GM12878 (cell line): ENCODE results near the gene PRM2. TPM values are rescaled to one million over a fixed set of nuclear protein-coding genes. Genes with fewer than 3 reads are reported as not detected.
A peak's percentile ranks its signal among the peaks of the same experiment; 100 is the strongest.

Experiments used
- CBX3 ChIP-seq: fragments of 200-600 bp; sonication (generic); IDR thresholded peaks from 2 replicates; pipeline ENCODE4 v1.6.1; 2016; ENCODE audit warnings: low read depth, borderline replicate concordance
- CHD2 ChIP-seq: IDR thresholded peaks from 2 replicates; pipeline ENCODE4 v1.6.1; 2011; ENCODE audit warnings: low read depth, low read length, improper control_type of control experiment, borderline replicate concordance
- JUNB ChIP-seq: IDR thresholded peaks from 2 replicates; pipeline ENCODE4 v1.6.1; 2016; ENCODE audit warnings: antibody characterized with exemption, mild to moderate bottlenecking
- MTA2 ChIP-seq: fragments of 450-650 bp; IDR thresholded peaks from 2 replicates; pipeline ENCODE4 v1.6.1; 2016; ENCODE audit warnings: low read depth, mild to moderate bottlenecking, moderate library complexity
- PAX5 ChIP-seq: IDR thresholded peaks from 2 replicates; pipeline ENCODE4 v1.6.1; 2011; ENCODE audit warnings: low read depth, low read length, borderline replicate concordance
- RFX5 ChIP-seq: IDR thresholded peaks from 2 replicates; pipeline ENCODE4 v1.6.1; 2011; ENCODE audit warnings: low read depth, low read length, improper control_type of control experiment
- SP1 ChIP-seq: IDR thresholded peaks from one replicate; pipeline ENCODE4 v1.6.1; 2011; ENCODE audit warnings: low read depth, low read length
- SREBF1 ChIP-seq: IDR thresholded peaks from 2 replicates; pipeline ENCODE4 v1.6.1; 2012; ENCODE audit warnings: mild to moderate bottlenecking, low read length
- SRF ChIP-seq, 2 experiments: IDR thresholded peaks; 2 replicates each; pipeline ENCODE4 v1.6.1; 2011; ENCODE audit warnings: low read depth in 2 of 2, low read length in 2 of 2, mild to moderate bottlenecking in 1 of 2, moderate library complexity in 1 of 2
- YY1 ChIP-seq: IDR thresholded peaks from 2 replicates; pipeline ENCODE4 v1.6.1; 2011; ENCODE audit warnings: low read depth, mild to moderate bottlenecking, low read length
- ZNF384 ChIP-seq: IDR thresholded peaks from 2 replicates; pipeline ENCODE4 v1.6.1; 2012; ENCODE audit warnings: low read depth, mild to moderate bottlenecking, low read length, improper control_type of control experiment, borderline replicate concordance
- polyA plus RNA-seq, 11 experiments: library from polyadenylated mRNA; depleted of rRNA in 4 of 11; unstranded in 6 of 11; stranded (reverse) in 5 of 11; fragments of >200 nt; fragmentation: Nextera tagmentation in 4 of 11; fragmentation: Illumina TruSeq in 1 of 11; extraction: Ambion mirVana in 4 of 11; extraction: Trizol in 1 of 11; gene quantifications; 1 replicate in 1 of 11; 2 replicates in 10 of 11; pipeline versions ENCODE4 v1.2.1 to v1.2.3, GENCODE V29; 2011 to 2016; ENCODE audit warnings: inconsistent platforms in 2 of 11, missing spikeins in 2 of 11, low read depth in 1 of 11
- total RNA-seq, 4 experiments: library from RNA; depleted of rRNA in 3 of 4; stranded (reverse); fragments of >200 nt in 3 of 4; fragmentation: Illumina TruSeq in 1 of 4; extraction: Trizol in 1 of 4; gene quantifications; 2 replicates each; pipeline versions ENCODE4 v1.2.1 to v1.2.3, GENCODE V29; 2013 to 2021
- TF ChIP-seq, protein P1 (sequence below): IDR thresholded peaks from 2 replicates; pipeline ENCODE4 v1.6.1; 2011; ENCODE audit warnings: borderline replicate concordance, low read depth, mild to moderate bottlenecking, moderate library complexity, low read length; ENCODE audit not compliant: insufficient read depth, poor library complexity, severe bottlenecking
- TF ChIP-seq, protein P2 (sequence below): IDR thresholded peaks from 2 replicates; pipeline ENCODE4 v1.6.1; 2011; ENCODE audit warnings: borderline replicate concordance, low read depth, mild to moderate bottlenecking, moderate library complexity, mixed read lengths, low read length; ENCODE audit not compliant: insufficient read depth; ENCODE audit errors: extremely low read length
- TF ChIP-seq, protein P3 (sequence below): fragments of 450-650 bp; IDR thresholded peaks from 2 replicates; pipeline ENCODE4 v1.6.1; 2017; ENCODE audit warnings: mild to moderate bottlenecking, low read depth, inconsistent platforms; ENCODE audit not compliant: poor library complexity, severe bottlenecking
- TF ChIP-seq, protein P4 (sequence below): fragments of 450-650 bp; conservative IDR thresholded peaks from 2 replicates; pipeline ENCODE4 v1.6.1; 2017; ENCODE audit warnings: mild to moderate bottlenecking, moderate library complexity
- TF ChIP-seq, protein P5 (sequence below): fragments of 450-650 bp; IDR thresholded peaks from 2 replicates; pipeline ENCODE4 v1.6.1; 2016; ENCODE audit warnings: mild to moderate bottlenecking
- TF ChIP-seq, protein P6 (sequence below): fragments of 450-650 bp; IDR thresholded peaks from 2 replicates; pipeline ENCODE4 v1.6.1; 2018; ENCODE audit warnings: mild to moderate bottlenecking, low read depth, moderate library complexity; ENCODE audit not compliant: partially characterized antibody

The PRM2 gene
- total and polyA plus RNA-seq, 10 of the 15 experiments (the other 5 are each of a cell fraction or from before 2014, with no cell fraction given) = not detected

DNA sequence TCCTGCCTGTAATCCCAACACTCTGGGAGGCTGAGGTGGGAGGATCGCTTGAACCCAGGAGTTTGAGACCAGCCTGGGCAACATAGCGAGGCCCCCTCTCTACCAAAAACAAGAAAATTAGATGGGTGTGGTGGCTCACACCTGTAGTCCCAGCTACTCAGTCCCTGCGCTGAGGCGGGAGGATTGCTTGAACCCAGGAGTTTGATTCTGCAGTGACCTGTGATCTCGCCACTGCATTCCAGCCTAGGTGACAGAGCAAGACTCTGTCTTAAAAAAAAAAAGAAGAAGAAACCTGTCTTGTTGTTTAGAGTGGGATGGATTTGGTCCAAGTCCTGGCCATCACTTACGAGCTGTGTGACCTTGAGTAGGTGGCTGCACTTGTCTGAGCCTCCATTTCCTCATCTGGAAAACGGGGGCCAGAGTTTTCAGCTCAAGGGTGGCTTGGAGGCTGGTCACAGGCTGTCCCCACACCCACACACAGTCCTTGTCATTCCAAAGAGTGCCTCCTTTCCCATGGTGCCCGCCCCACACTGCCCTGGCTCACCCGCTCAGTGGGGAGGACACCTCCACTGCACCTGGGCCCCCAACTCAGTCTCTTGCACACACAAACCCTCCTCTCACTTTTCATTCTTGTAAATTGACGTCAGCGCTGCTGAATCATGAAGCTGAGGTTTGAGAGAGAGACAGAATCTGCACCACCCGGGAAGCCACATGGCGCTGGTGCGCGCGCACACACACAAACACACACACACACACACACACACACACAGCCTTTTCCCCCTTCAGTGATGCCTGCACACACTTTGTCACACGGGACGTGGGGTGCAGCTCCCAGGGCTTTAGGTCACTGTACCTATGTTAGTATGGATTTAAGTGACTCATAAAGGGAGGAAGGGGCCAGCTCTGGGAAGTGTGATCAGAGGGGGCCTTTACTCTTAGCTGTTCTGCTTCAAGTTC, 24.5 kb downstream of the PRM2 start (continued):
- no peak for TF ChIP-seq CBX3
- TF ChIP-seq, protein P1, sequence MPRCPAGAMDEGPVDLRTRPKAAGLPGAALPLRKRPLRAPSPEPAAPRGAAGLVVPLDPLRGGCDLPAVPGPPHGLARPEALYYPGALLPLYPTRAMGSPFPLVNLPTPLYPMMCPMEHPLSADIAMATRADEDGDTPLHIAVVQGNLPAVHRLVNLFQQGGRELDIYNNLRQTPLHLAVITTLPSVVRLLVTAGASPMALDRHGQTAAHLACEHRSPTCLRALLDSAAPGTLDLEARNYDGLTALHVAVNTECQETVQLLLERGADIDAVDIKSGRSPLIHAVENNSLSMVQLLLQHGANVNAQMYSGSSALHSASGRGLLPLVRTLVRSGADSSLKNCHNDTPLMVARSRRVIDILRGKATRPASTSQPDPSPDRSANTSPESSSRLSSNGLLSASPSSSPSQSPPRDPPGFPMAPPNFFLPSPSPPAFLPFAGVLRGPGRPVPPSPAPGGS = peak; percentile 17
- 0 out of 2 replicates have a peak, but pooled peaks have one; percentile 46 for TF ChIP-seq YY1
- TF ChIP-seq, protein P2, sequence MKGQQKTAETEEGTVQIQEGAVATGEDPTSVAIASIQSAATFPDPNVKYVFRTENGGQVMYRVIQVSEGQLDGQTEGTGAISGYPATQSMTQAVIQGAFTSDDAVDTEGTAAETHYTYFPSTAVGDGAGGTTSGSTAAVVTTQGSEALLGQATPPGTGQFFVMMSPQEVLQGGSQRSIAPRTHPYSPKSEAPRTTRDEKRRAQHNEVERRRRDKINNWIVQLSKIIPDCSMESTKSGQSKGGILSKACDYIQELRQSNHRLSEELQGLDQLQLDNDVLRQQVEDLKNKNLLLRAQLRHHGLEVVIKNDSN = no peak
- TF ChIP-seq, protein P3, sequence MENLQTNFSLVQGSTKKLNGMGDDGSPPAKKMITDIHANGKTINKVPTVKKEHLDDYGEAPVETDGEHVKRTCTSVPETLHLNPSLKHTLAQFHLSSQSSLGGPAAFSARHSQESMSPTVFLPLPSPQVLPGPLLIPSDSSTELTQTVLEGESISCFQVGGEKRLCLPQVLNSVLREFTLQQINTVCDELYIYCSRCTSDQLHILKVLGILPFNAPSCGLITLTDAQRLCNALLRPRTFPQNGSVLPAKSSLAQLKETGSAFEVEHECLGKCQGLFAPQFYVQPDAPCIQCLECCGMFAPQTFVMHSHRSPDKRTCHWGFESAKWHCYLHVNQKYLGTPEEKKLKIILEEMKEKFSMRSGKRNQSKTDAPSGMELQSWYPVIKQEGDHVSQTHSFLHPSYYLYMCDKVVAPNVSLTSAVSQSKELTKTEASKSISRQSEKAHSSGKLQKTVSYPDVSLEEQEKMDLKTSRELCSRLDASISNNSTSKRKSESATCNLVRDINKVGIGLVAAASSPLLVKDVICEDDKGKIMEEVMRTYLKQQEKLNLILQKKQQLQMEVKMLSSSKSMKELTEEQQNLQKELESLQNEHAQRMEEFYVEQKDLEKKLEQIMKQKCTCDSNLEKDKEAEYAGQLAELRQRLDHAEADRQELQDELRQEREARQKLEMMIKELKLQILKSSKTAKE = no peak
- no peak; the same call in 1 of the 2 replicates for TF ChIP-seq ZNF384
- TF ChIP-seq RFX5 = no peak
- TF ChIP-seq SRF (IDR thresholded peaks at IDR 0.05; ENCODE audit: low read depth in 2 of 2, low read length in 2 of 2) = no peak
- TF ChIP-seq, protein P4, sequence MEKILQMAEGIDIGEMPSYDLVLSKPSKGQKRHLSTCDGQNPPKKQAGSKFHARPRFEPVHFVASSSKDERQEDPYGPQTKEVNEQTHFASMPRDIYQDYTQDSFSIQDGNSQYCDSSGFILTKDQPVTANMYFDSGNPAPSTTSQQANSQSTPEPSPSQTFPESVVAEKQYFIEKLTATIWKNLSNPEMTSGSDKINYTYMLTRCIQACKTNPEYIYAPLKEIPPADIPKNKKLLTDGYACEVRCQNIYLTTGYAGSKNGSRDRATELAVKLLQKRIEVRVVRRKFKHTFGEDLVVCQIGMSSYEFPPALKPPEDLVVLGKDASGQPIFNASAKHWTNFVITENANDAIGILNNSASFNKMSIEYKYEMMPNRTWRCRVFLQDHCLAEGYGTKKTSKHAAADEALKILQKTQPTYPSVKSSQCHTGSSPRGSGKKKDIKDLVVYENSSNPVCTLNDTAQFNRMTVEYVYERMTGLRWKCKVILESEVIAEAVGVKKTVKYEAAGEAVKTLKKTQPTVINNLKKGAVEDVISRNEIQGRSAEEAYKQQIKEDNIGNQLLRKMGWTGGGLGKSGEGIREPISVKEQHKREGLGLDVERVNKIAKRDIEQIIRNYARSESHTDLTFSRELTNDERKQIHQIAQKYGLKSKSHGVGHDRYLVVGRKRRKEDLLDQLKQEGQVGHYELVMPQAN = peak; percentile 18; the same call in 1 of the 2 replicates
- TF ChIP-seq SP1 = no peak
- peak; percentile 50; the same call in 1 of the 2 replicates for TF ChIP-seq JUNB
- TF ChIP-seq, protein P5, sequence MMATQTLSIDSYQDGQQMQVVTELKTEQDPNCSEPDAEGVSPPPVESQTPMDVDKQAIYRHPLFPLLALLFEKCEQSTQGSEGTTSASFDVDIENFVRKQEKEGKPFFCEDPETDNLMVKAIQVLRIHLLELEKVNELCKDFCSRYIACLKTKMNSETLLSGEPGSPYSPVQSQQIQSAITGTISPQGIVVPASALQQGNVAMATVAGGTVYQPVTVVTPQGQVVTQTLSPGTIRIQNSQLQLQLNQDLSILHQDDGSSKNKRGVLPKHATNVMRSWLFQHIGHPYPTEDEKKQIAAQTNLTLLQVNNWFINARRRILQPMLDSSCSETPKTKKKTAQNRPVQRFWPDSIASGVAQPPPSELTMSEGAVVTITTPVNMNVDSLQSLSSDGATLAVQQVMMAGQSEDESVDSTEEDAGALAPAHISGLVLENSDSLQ = peak; percentile 5; the same call in 1 of the 2 replicates
- peak; percentile 53; the same call in 1 of the 2 replicates for TF ChIP-seq PAX5
- peak; percentile 72; the same call in 1 of the 2 replicates for TF ChIP-seq MTA2
- TF ChIP-seq, protein P6, sequence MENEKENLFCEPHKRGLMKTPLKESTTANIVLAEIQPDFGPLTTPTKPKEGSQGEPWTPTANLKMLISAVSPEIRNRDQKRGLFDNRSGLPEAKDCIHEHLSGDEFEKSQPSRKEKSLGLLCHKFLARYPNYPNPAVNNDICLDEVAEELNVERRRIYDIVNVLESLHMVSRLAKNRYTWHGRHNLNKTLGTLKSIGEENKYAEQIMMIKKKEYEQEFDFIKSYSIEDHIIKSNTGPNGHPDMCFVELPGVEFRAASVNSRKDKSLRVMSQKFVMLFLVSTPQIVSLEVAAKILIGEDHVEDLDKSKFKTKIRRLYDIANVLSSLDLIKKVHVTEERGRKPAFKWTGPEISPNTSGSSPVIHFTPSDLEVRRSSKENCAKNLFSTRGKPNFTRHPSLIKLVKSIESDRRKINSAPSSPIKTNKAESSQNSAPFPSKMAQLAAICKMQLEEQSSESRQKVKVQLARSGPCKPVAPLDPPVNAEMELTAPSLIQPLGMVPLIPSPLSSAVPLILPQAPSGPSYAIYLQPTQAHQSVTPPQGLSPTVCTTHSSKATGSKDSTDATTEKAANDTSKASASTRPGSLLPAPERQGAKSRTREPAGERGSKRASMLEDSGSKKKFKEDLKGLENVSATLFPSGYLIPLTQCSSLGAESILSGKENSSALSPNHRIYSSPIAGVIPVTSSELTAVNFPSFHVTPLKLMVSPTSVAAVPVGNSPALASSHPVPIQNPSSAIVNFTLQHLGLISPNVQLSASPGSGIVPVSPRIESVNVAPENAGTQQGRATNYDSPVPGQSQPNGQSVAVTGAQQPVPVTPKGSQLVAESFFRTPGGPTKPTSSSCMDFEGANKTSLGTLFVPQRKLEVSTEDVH = peak; percentile 54
- TF ChIP-seq CHD2 = peak; percentile 67; the same call in 1 of the 2 replicates
- no peak for TF ChIP-seq SREBF1
